ENCODE results near the gene COQ10A.
"Not testable (repeated sequence)": the region's sequence is repeated elsewhere in the genome, so short reads cannot be mapped to it uniquely, and the experiment has no call there.

COQ10A gene

GRCh38 chr12:56267443-56268071 is 815 bp downstream of the COQ10A start:
- CTCF ChIA-PET, result interaction anchor here (0.6 kb wide), 3 partner anchors 30 to 212 kb away, joined by 3 to 7 read pairs (median 3); no protein-coding TSS in a partner anchor
- no peak for TF ChIP-seq CTCF (conservative IDR thresholded peaks at IDR 0.05; ENCODE audit: low read depth)
- POLR2A ChIA-PET (ENCODE audit: low non-redundant PET), result interaction anchor here (0.6 kb wide), 2 partner anchors 11 to 32 kb away, joined by 3 to 8 read pairs; no protein-coding TSS in a partner anchor
- peak overlapping the region; percentile 87 for H3K27ac ChIP-seq
- DNase-seq (ENCODE audit: low spot score), result no peak

GRCh38 chr12:56271031-56271430 is 4.3 kb downstream of the COQ10A start:
- no peak; the same call in 1 of the 2 replicates for TF ChIP-seq CTCF (conservative IDR thresholded peaks at IDR 0.05; ENCODE audit: low read depth)
- POLR2A ChIA-PET (ENCODE audit: low non-redundant PET), result no interaction called here
- H3K27ac ChIP-seq, result no peak overlapping the region
- no peak for DNase-seq (ENCODE audit: low spot score)
- CTCF ChIA-PET, result interaction anchor here (0.6 to 1.2 kb wide), 6 partner anchors 9 to 87 kb away, joined by 3 to 5 read pairs (median 4); partner anchors contain the start of gene ANKRD52

GRCh38 chr12:56272468-56272867 is 5.7 kb downstream of the COQ10A start:
- CTCF ChIA-PET, result interaction anchor here (1.1 kb wide), 1 partner anchor 8 kb away, joined by 4 read pairs; no protein-coding TSS in a partner anchor
- H3K27ac ChIP-seq; DNase-seq (ENCODE audit: low spot score); POLR2A ChIA-PET (ENCODE audit: low non-redundant PET): not testable (repeated sequence)

GRCh38 chr12:56274299-56274698 is 7.6 kb downstream of the COQ10A start:
- no peak for DNase-seq (ENCODE audit: low spot score)

GRCh38 chr12:56278905-56279304 is 12.2 kb downstream of the COQ10A start:
- H3K27ac ChIP-seq, result no peak overlapping the region
- ChIA-PET CTCF (interaction anchor here (0.9 kb wide), 1 partner anchor 936 kb away, joined by 4 read pairs; no protein-coding TSS in a partner anchor), POLR2A (ENCODE audit: low non-redundant PET) (interaction anchor here (0.5 to 0.6 kb wide), 2 partner anchors 11 to 185 kb away, joined by 3 to 8 read pairs; no protein-coding TSS in a partner anchor)
- no peak for DNase-seq (ENCODE audit: low spot score)
- no peak for TF ChIP-seq CTCF (conservative IDR thresholded peaks at IDR 0.05; ENCODE audit: low read depth)

More at GRCh38 chr12:56274299-56274698, 7.6 kb downstream of the COQ10A start:
- no peak for TF ChIP-seq CTCF (conservative IDR thresholded peaks at IDR 0.05; ENCODE audit: low read depth)
- ChIA-PET POLR2A (ENCODE audit: low non-redundant PET) (no interaction called here), CTCF (interaction anchor here (0.7 kb wide), 1 partner anchor 25 kb away, joined by 5 read pairs; no protein-coding TSS in a partner anchor)
- H3K27ac ChIP-seq, result no peak overlapping the region

- POLR2A ChIA-PET (ENCODE audit: low non-redundant PET), result interaction anchor here (0.6 kb wide), 1 partner anchor 9 kb away, joined by 3 read pairs; no protein-coding TSS in a partner anchor
- CTCF ChIA-PET, result interaction anchor here (1.1 kb wide), 1 partner anchor 9 kb away, joined by 4 read pairs; no protein-coding TSS in a partner anchor
- no peak for TF ChIP-seq CTCF (conservative IDR thresholded peaks at IDR 0.05; ENCODE audit: low read depth)
- no peak for DNase-seq (ENCODE audit: low spot score)
- no peak overlapping the region for H3K27ac ChIP-seq
Measured at GRCh38 chr12:56280849-56281248, 14.1 kb downstream of the COQ10A start.

GRCh38 chr12:56282030-56282429 is 15.3 kb downstream of the COQ10A start:
- H3K27ac ChIP-seq, result no peak overlapping the region
- DNase-seq (ENCODE audit: low spot score), result no peak
- TF ChIP-seq CTCF (conservative IDR thresholded peaks at IDR 0.05; ENCODE audit: low read depth), result no peak
- CTCF ChIA-PET, result no interaction called here
- POLR2A ChIA-PET (ENCODE audit: low non-redundant PET), result no interaction called here

All from RWPE1 (cell line).